HG03175 (cell line): ENCODE results near the gene JHY.

ENCODE experiments used
- ATAC-seq: cut with Tn5 transposase; IDR thresholded peaks from one replicate; pipeline ENCODE4 v1.9.1; 2021; ENCODE audit warnings: mild to moderate bottlenecking, moderate library complexity; ENCODE audit not compliant: unreplicated experiment

Gene JHY

DNA sequence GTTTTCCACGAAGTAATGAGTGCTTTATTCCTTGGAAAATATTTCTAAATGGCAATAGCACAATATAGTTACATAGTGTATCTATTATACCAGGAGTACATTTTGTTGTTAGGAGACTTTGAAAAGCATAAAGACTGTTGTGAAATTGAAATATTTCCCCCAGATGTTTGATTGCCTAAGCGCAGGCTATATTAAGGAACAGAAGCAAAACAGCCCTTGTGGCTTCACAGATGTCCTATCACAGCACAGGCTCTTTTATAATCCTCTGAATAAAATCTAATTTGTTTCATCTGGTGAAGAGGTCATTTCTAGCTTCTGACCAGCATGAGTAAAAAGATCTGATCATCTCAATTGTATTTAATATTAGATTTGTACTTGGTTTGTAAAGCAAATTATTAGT is 50.9 kb downstream of the JHY start:
- no peak for ATAC-seq

GRCh38 chr11:122937983-122938382 is 55.4 kb downstream of the JHY start:
- no peak for ATAC-seq

- ATAC-seq: no peak
These were observed 56.0 kb downstream of the JHY start for GRCh38 chr11:122938557-122938956.

DNA sequence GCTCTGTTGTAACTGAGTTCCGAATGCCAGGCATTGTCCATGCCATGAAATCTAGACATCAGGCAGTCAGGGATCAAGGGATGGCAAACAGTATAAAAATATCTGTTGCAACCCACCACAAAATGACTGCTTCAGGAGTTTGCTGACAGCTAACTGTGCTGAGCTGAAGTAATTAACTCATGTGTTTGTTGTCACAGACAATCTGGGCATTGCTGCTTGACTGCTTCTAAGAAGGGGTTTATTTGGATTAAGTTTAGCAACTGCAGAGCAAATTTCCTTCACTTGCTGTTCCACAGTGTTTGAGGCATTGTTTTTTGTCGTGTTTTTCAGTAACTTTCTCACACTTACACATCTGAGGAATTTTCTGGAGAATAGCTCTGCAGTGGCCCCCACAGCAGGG is 68.7 kb downstream of the JHY start:
- no peak for ATAC-seq

GRCh38 chr11:122954455-122954854 is 71.9 kb downstream of the JHY start:
- no peak for ATAC-seq

- ATAC-seq: no peak
These were observed 81.4 kb downstream of the JHY start for GRCh38 chr11:122963961-122964360.

- no peak for ATAC-seq
These were observed 93.6 kb downstream of the JHY start for GRCh38 chr11:122976061-122976733.

DNA sequence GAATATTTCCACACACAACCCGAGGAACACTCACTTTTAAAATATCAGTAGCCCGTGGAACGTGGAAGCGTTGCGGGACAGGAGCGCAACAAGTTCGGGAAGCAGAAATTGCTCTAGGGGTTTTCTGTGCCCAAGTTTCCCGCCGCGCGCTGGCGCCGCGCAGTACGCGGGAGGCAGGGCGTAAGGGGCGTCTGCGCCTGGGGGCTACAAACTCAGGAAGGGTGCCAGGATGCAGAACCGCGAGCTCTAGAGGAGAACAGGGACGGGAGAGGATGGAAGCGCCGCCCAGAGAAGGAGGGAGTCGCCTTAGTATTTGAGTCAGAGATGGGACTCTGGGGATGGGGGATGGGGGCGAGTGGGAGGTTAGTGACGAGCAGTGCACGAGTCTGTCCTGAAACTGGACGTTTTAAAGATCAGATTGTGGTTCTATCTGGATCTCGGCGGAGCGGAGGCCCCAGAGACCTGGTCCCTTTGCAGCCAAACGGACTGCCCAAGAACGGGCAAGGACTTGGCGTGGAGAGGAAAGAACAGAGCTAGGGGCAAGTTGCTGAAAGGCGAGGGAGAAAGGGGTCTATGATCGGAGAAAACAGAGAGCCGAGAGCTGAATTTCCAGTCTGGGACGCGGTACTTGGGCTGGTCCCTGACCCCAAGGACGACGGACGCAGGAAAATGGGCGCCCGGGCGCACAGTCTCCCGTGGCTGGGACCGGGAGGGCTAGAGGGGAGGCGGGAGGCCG is 94.3 kb downstream of the JHY start:
- no peak for ATAC-seq

DNA sequence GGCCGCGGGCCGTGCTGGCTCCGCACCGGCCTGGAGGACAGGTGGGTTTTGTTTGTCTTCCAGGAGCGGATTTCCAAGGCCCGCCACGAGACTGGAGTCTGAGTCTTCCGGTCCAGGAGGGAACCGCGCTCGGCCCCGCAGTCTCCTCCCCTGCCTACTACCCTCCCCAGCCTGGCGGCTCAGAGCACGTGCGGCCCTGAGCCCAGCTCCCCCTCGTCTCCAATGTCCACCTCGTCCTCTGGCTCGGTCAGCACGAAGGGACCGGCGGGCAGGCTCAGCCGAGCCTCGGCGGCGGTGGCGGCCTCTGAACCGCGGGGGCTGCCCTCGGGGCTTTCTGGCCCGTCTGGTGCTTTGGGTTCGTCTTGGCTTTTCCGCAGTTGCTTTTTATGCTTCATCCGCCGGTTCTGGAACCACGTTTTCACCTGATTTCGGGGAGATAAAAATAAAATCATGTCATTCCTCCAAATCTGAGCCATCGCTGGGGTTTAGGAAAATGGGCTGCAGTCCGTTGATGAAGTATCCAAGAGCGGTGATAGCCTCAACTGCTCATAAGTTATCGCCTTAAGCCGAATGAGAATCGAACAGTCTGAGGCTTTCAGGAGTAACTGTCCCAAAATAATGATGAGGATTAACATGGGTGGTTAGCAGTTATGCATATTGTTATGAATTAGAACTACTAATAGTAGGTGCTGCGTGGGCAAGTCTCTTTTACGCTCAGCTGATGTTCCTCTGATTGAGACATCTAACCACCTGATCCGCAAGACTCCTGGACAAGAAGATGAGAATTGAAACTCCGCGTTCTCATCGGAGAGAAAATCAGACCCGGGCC is 95.1 kb downstream of the JHY start:
- no peak for ATAC-seq

DNA sequence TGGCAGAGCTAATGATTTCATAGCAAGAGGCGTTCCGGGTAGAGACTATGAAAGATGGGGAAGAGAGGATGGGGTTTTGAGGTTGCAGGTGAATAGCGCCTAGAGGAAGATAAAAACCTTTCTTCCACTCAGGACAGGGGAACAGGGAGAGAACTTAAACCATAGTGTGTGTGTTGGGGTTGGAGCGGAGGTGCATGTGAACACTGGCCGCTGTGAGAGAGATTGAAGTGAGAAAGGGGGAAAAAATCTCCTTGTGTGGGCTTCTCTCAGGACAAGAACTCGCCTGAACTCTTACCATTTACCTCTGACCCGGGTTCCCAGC is 95.7 kb downstream of the JHY start:
- no peak for ATAC-seq

DNA sequence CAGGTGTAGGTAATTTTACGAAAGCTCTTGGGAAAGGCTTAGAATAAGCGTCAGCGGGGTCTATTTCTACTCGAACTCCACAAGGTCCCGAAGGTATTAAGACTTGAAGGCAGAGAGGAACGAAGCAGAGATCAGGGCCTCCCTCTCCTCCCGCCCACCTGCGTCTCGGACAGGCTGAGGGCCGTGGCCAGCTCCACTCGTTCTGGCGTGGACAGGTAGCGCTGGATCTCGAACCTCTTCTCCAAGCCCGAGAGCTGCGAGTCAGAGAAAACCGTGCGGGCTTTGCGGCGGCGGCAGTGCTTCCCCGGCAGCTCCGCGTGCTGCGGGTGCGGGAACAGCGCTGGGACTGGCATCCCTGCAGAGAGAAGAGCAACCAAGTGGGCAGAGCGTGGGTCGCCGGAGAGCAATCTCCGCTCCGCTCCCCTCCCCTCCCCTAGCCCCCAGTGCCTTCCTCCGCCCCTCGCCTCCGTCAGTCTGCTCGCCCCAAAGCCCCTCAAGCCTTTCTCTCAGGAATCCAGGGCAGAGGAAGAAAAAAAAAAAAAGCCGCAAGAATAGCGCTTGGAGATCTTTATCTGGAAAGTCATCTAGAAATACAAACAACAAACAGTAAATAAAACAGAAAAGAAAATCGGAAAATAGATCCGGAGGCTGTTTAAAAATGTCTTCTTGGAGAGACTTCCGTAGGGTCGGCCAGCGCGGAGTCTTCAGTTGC is 96.7 kb downstream of the JHY start:
- ATAC-seq: no peak

- ATAC-seq: no peak
These were observed 97.4 kb downstream of the JHY start for GRCh38 chr11:122979815-122980595.

DNA sequence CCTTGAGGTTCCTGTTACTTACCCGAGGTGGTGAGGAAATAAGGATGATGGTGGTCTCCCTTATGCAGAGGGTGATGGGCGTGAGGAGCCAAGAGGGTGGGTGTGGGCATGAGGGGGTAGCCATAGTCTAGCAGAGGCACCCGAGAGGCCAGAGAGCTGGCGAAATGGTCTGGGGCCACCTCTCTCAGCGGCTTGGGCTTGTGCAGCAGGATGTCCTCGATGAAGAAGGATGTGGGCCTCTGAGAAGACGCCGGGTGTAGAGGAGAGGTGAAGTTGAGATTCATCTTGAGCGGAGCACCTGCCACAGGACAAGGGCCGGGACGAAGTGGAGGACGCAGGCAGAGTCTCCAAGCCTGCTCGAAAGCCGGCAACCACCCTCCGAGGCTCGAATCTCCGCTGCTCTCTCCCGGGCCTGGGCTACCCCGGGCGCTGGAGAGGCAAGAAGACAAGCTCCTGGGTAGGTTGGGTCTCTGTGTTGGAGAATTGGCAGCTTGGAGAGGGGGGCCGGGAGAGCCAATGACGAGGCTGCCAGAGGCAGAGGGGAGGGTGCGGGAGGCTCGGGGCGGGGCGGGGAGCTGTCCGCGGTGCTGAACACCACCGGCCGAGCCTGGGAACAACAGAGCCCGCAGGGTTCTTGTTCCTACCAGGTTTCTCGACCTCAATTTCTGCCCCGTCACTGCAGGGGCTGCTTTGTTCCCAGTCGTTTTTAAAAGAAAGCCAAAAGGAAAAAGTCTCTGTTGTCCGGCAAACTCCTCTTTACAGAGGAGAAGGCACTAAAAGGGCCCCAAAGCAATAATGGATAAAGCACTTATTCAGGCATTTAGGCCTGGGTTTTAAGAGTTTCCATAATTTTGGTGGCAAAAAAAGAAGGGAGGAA is 99.1 kb downstream of the JHY start, which contains the start of gene BSX:
Gene BSX (minus strand): TSS at position 447 of the 877 bp plus-strand sequence. CDS start 163 bp downstream, at position 284.
- no peak for ATAC-seq

- ATAC-seq: no peak
These were observed 101.1 kb downstream of the JHY start for GRCh38 chr11:122983438-122984185.

- no peak for ATAC-seq
These were observed 101.8 kb downstream of the JHY start for GRCh38 chr11:122984186-122985011.

- no peak for ATAC-seq
These were observed 113.0 kb downstream of the JHY start for GRCh38 chr11:122995526-122995925.

- ATAC-seq: no peak
These were observed 116.3 kb downstream of the JHY start for GRCh38 chr11:122998727-122999366.
